Measurements from ENCODE around the gene DKK3.

- no peak for TF ChIP-seq POLR2A (IDR thresholded peaks at IDR 0.05; ENCODE audit: low read depth, low read length)
- TF ChIP-seq POU2F2 (IDR thresholded peaks at IDR 0.05; ENCODE audit: low read depth, low read length): no peak
- no peak for TF ChIP-seq SPI1 (IDR thresholded peaks at IDR 0.05; ENCODE audit: low read depth, low read length)
- no peak for TF ChIP-seq POLR2AphosphoS5 (IDR thresholded peaks at IDR 0.05; ENCODE audit: low read depth, low read length)
- TF ChIP-seq TAF1 (IDR thresholded peaks at IDR 0.05; ENCODE audit: low read depth, low read length): no peak
Observed at GRCh38 chr11:11982975-11983374, 25.5 kb downstream of the DKK3 start.
